Measurements from ENCODE around the gene AHR.
A peak's percentile ranks its signal among the peaks of the same experiment; 100 is the strongest.

AHR gene

GRCh38 chr7:17304926-17305325, 6.5 kb downstream of the AHR start:
- peak; percentile 79 for DNase-seq (ENCODE audit: low spot score)

DNA sequence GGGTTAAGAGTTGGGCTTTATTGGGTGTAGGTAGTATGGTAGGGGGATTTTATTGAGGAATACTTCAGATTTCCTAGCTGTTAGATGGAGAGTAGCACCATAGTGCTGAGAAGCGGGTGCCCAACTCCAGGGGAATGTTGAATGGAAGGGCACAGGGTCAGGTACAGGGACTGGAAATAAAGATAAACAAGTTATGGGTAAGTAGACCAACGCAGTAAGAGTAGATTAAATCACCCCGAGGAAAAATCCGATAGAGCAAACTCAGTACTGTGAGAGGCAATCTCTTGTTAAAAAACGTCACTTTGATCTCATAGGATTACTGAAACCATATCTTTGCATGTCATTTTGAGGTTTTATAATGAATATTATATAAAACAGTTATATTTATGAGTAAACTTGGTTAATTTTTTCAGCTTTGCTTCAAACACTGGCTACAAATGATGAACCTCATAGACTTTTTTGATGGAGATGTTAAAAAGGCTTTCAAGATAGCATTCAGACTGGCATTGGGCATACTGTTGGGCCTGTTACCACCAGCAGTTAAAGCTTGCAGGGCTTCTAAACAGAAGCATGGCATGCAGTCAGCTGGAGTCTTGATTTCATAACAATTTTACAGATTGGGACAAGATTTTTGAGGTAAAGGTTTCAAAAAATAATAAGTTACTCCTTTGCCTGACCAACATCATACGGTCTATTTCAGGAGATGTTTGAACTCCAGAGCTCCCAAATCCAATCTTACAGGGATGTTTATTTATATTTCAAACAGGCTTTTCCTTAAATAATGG, 7.1 kb downstream of the AHR start:
- no peak for DNase-seq (ENCODE audit: low spot score)

DNA sequence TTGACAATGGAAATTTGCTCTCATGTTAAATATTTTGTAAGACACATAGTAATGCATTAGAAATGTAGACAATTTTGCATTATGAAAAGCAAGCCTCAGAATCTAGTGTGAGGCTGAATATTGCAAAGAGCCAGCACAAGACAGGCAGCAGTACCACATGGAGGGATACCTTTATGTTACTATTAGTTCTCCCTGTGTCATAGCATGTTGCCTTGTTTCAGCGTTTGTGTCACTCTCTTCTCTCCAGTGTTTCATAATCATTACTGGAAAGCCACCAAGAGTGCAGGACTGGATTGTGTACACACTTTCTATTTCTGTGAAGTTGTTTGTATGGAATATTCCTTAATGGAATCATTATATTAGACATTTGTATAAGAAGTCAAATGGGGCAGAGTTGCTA, 8.5 kb downstream of the AHR start:
- no peak for DNase-seq (ENCODE audit: low spot score)

GRCh38 chr7:17307558-17307957, 9.1 kb downstream of the AHR start:
- no peak for DNase-seq (ENCODE audit: low spot score)

DNA sequence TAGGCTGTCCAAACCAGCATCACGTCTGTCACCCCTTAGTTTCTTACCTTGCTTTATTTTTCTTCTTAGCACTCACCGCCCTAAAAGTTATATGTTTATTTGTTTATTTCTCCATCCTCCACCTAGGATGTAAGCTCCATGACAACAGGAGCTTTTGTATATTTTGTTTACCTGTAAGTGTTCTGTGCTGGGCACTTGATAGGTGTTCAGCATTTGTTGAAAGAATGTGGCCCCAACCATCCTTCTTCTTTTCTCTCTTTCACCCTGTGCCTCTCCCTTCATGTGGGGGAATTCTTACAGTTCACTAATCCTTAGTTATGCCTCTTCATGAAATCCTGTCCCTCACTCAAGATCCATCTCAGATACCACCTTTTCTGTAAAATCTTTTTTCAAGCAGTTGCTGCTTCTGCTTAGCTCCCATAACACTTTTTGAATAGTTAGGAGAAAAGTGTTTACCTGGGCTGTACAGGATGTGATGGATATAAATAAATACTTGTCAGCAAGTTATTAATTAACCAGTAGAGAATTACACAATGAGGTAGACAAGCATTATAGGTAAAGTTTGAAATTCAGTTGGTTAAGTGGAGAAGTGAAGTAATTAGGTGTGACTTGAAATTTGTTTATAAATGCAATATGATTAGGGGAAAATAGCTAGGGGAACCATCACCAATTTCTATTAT, 9.7 kb downstream of the AHR start:
- no peak for DNase-seq (ENCODE audit: low spot score)

GRCh38 chr7:17311194-17311593, 12.7 kb downstream of the AHR start:
- DNase-seq (ENCODE audit: low spot score) = no peak

GRCh38 chr7:17311952-17312351, 13.5 kb downstream of the AHR start:
- DNase-seq (ENCODE audit: low spot score) = no peak

GRCh38 chr7:17312641-17313040, 14.2 kb downstream of the AHR start:
- DNase-seq (ENCODE audit: low spot score) = no peak

GRCh38 chr7:17313194-17313593, 14.7 kb downstream of the AHR start:
- DNase-seq (ENCODE audit: low spot score) = no peak

GRCh38 chr7:17315974-17316373, 17.5 kb downstream of the AHR start:
- DNase-seq (ENCODE audit: low spot score) = no peak

DNA sequence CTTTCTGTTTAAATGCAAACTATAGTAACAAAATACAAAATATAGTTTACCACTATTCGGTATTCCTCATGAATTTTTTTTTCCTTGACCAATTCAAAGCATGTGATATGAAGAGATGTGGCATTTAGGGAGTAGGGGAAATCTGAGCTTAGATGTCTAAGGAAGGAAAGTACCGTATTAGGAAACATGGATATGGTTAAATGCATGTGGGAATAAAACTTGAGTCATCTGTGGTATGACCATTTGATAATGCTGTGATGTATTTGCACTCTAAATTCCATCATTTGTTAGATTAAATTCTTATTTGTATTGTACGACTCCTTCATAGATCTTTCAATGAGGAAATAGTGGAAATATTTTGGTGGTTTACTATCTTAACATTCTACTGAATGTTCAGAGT, 19.7 kb downstream of the AHR start:
- DNase-seq (ENCODE audit: low spot score) = no peak

- no peak for DNase-seq (ENCODE audit: low spot score)
Measured at GRCh38 chr7:17319164-17320101, 21.0 kb downstream of the AHR start.

DNA sequence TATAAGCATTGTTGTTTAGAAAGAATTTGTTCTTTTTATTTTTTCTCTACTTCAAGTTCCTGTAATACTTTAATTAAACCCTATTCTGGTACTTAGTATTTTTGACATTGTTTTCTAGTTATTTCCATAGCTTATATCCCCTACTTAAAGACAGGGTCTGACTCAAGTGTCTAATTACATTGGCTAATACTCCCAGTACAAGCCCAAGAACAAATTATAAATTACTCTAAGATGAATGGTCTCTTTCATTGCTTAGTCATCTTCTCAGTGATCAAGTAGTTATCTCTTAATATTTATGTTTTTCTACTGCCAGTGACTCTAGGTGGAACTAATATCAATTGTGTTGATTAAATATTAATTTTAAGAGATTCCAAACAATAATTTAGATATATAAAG, 21.6 kb downstream of the AHR start:
- DNase-seq (ENCODE audit: low spot score) = no peak

GRCh38 chr7:17320657-17321056, 22.2 kb downstream of the AHR start:
- DNase-seq (ENCODE audit: low spot score) = no peak

GRCh38 chr7:17325364-17325763, 26.9 kb downstream of the AHR start:
- DNase-seq (ENCODE audit: low spot score) = no peak

GRCh38 chr7:17326378-17326777, 27.9 kb downstream of the AHR start:
- no peak for DNase-seq (ENCODE audit: low spot score)

DNA sequence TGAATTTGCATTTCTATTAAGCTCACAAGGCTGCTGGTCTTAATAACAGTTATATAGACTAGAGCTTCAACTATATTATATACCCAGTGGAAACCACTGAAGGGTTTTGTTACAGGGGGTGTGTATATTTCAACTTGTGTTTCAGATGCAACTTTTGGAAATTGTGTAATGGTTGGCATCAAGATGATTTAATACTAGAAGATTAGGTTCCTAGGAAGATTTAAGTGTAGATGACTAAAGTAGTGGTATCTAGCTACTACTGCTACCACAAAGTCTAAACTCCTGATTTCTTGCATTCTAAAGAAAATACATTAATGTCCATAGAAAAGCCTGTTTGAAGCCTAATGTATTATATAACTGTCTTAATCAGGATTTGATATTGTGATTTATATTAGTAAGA, 30.2 kb downstream of the AHR start:
- no peak for DNase-seq (ENCODE audit: low spot score)

DNA sequence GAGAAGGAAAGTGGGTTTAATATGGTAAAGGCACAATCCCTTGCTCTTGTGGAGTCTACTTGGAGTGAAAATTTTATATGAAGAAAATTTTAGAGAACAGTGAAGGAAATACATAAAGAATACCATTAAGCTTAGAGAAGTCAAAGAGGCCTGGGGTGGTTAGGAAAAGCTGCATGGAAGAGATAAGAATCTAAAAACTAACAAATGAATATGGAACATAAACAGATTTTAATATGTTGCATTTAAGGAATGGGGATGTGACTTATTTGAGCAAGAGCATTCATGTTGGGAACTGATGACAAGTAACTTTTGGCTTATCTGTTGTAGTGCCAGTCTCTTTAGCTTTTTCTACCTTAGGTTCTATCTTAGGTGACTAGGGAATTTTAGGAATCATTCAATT, 31.0 kb downstream of the AHR start:
- no peak for DNase-seq (ENCODE audit: low spot score)

GRCh38 chr7:17331891-17332501, 33.5 kb downstream of the AHR start:
- DNase-seq (ENCODE audit: low spot score) = no peak

- DNase-seq (ENCODE audit: low spot score) = no peak
Measured at GRCh38 chr7:17333221-17333620, 34.8 kb downstream of the AHR start.

- no peak for DNase-seq (ENCODE audit: low spot score)
Measured at GRCh38 chr7:17336168-17336567, 37.7 kb downstream of the AHR start.

GRCh38 chr7:17339139-17339538, 40.7 kb downstream of the AHR start:
- no peak for DNase-seq (ENCODE audit: low spot score)
